GM10266 (cell line): ENCODE measurements around the gene AHNAK2.
"Not testable (repeated sequence)": the region's sequence is repeated elsewhere in the genome, so short reads cannot be mapped to it uniquely, and the experiment has no call there.

Experiments
- DNase-seq: peaks from one replicate; pipeline ENCODE4 v3.0.0; 2012; ENCODE audit errors: extremely low spot score
- TF ChIP-seq, protein P1 (sequence below): IDR thresholded peaks from 2 replicates; pipeline ENCODE4 v1.5.1; 2012; ENCODE audit warnings: mild to moderate bottlenecking, low read depth; ENCODE audit not compliant: control insufficient read depth, insufficient read depth; ENCODE audit errors: missing control alignments

The AHNAK2 gene

GRCh38 chr14:104943216-104944015 lies 34.8 kb downstream of the AHNAK2 start:
- not testable (repeated sequence) for DNase-seq

DNA sequence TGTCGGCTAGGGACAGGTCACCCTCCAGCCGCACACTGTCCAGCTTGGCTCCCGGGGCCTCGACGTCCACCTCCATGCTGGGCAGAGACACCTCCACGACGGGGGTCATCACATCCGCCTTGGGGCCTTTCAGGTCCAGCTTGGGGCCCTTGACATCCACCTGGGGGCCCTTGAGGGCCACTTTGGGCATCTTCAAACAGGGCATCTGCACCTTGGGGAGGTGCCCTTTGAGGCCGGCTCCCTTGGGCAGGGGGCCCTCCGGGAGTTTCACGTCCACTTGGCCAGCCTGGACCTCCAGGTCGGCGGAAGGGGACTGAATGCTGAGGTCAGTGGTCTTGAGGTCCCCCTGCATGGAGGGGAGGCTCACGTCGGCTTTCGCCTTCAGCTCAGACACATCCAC lies 35.6 kb downstream of the AHNAK2 start:
- TF ChIP-seq, protein P1, sequence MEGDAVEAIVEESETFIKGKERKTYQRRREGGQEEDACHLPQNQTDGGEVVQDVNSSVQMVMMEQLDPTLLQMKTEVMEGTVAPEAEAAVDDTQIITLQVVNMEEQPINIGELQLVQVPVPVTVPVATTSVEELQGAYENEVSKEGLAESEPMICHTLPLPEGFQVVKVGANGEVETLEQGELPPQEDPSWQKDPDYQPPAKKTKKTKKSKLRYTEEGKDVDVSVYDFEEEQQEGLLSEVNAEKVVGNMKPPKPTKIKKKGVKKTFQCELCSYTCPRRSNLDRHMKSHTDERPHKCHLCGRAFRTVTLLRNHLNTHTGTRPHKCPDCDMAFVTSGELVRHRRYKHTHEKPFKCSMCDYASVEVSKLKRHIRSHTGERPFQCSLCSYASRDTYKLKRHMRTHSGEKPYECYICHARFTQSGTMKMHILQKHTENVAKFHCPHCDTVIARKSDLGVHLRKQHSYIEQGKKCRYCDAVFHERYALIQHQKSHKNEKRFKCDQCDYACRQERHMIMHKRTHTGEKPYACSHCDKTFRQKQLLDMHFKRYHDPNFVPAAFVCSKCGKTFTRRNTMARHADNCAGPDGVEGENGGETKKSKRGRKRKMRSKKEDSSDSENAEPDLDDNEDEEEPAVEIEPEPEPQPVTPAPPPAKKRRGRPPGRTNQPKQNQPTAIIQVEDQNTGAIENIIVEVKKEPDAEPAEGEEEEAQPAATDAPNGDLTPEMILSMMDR, result no peak
- no peak for DNase-seq

GRCh38 chr14:104941508-104942365 lies 36.4 kb downstream of the AHNAK2 start:
- TF ChIP-seq, protein P1, result no peak

DNA sequence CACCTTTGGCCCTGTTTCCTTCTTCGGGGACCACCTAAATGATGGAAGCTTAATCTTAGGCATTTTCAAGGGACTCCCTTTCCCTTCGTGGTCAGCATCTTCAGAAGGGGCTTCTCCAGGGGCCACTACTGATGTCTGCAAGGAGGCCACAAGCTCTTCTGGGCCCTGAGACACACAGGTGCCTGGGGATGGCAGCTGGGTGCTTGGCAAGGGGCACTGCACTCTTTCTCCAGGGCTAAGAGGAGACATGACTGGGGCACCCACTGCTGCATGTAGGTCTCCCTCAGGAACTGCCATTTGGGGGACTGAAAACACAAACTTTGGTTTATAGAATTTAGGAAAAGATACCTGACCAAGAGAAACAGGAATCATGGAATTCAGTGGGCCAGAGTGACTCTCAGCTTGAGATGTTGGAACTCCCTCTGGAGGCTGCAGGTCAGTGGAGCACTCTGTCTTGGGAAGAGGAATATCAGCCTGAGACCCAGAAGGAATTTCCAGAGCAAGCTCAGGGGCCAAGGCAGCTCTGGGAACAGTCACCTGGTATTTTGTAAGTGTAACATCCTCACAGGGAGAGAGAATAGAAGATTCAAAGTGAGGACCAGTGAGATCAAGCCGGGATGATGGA lies 37.5 kb downstream of the AHNAK2 start:
- DNase-seq, result no peak
- TF ChIP-seq, protein P1, result no peak

More at GRCh38 chr14:104941508-104942365, 36.4 kb downstream of the AHNAK2 start:
- no peak for DNase-seq

GRCh38 chr14:104939666-104940410 lies 38.3 kb downstream of the AHNAK2 start:
- TF ChIP-seq, protein P1, result no peak
- DNase-seq, result no peak

- DNase-seq, result no peak
- TF ChIP-seq, protein P1, result no peak
Measured at GRCh38 chr14:104938960-104939359, 39.2 kb downstream of the AHNAK2 start.

DNA sequence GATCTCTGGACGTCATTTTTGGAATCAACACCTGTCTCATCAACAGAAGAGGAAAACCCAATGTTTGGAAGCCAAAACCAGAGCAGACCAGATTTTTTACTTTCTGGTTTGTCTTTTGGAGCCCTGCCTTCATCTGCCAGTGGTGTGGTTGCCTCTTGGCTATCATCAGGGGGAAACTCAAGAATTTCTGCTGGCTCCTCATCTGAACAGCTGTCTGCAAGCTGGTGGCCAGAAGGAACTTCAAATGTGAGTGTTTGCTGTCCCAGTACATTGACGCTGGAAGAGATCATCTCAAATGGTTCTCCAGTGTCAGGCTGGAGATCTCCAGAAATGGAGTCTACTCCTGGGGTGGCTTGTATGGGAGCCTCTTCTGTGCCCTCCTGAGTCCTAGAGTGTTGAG lies 39.7 kb downstream of the AHNAK2 start:
- DNase-seq, result no peak
- TF ChIP-seq, protein P1, result no peak
